Nucleus accumbens (tissue), 56 donors: Measurements from ENCODE around the gene HSPA12A.

ENCODE experiments used
- DNase-seq, 56 donors: peaks; one replicate each; lab custom pipeline; 2025; lab: John Stamatoyannopoulos, UW

The HSPA12A gene

DNA sequence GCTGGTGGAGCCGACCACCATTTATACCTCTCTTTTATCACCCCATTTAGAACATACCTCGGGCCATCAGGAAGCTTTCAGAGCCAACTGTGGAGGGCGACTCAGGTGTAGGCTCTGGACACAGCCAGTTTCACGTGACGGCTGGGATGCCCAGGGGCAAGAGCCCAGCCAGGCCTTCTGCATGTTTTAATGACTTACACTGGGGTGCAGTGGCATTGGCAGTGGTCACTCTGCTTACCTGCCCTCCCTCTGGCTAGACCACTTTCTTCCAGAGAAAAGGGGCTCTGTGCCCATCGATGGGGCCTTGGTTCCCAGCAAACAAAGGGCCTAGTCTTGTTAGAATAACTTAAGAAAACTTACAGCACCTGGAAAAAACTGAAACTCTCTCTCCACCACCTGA is 71.7 kb downstream of the HSPA12A start:
- DNase-seq = no peak

DNA sequence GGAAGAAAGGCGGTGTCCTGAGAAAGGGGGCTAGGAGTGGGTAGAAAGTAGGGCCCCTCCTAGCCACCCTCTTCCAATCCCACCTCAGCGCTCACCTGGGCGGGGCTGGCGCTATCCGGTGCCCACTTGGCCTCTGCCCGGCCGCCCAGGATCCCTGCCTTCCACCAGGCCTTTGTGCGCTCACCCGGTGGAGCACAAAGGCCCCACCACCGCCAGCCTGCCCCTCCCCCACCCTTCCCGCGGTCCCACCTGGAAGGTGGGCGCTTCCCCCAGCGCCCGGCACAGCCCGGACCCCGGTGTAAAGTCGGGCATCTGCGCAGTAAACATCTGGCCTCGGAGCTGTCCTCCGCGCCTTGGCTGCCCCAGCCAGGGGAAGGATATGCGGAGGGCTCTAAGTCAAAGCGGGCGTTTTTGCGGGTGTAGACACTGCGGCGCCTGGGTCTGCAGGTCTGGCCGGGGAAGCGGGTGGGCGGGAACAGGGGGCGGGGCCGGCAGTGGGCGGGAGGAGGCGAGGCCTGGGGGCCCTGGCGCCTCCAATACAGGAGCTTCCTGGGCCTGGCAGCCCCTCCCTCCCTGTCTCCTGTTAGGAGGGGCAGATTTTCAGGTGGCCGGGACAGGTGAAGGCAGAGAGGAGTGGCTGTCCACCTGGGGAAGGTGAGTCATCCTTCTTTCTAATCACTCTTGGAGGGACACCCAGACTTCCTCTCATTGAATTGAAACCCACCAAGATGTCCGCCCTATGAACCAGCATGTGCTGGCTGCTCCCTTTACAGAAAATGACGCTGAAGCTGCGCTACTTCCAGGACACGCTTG is 72.3 kb downstream of the HSPA12A start:
- DNase-seq = peak in 5 of 56 donors; percentile 11 to 55 (median 20)

DNA sequence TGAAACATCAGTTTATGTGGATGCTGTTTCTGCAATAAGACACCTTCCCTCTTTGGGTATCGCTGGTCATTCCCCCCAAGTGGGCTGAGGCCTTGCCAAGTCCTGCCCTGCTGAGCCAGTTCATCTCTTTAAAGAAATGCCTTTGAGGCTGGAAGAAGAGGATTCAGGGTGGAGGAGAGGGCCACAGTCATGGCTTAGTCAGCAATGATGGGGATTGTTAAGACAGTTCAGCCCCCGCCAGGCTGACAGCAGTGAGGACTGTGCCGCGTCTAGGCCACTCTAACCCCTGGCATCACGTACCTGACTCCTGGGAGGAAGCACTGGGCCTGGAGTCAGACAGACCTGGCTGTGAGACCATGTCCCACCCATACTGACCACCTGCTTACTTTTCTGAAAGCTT is 73.3 kb downstream of the HSPA12A start:
- DNase-seq = no peak

DNA sequence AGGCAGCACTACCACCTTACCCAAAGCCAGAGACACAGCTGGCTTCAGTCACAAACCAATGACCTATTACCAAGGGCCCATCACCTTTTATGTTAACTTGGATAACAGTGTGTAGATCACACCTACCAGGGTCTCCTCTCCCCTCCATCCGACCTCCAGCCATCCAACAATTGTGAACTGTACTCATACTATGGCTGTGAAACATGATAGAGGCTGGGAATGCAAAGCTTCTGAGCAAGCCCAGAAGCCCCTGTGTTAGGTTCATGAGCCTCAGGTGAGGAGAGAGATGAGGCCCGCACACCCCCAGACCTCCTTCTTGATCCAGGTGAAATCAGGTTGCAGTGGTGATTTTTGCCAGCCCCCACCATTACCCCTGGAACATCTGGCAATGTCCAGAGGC is 73.9 kb downstream of the HSPA12A start:
- DNase-seq = no peak

DNA sequence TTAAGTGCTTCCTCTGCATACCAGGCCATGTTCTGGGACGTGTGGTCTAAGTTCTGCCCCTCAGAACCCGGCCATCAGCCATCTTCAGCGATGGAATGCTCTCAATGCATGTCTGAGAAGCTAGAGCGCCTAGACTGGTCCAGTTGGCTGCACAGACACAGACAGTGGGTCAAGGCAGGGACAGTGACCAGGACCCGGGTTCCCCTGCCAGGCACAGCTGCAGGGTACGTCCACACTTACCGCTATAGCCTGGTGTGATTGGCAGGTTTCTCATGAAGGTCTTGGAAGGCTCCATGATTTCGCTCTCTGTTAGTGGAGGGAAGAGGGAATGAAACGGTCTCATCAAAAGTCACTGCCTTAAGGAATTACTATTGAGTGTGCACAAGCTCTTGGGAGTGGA is 74.3 kb downstream of the HSPA12A start:
- no peak for DNase-seq

DNA sequence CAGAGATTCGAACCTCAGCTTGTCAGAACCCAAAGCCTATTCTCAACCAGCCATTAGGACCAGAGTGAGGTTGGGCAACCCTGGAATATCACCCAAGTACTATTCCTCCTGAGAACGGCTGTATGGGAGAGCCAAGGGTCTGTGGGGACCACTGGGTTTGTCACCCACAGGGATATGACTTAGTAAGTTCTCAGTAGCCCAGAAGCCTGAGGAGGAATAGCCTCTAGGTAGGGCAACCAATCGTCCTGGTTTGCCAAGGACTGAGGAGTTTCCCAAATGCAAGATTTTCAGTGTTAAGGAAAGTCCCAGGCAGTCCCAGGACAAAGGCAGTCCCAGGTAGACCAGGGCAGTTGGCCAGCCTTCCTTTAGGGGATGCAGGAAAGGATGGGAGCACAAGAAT is 74.9 kb downstream of the HSPA12A start:
- no peak for DNase-seq

DNA sequence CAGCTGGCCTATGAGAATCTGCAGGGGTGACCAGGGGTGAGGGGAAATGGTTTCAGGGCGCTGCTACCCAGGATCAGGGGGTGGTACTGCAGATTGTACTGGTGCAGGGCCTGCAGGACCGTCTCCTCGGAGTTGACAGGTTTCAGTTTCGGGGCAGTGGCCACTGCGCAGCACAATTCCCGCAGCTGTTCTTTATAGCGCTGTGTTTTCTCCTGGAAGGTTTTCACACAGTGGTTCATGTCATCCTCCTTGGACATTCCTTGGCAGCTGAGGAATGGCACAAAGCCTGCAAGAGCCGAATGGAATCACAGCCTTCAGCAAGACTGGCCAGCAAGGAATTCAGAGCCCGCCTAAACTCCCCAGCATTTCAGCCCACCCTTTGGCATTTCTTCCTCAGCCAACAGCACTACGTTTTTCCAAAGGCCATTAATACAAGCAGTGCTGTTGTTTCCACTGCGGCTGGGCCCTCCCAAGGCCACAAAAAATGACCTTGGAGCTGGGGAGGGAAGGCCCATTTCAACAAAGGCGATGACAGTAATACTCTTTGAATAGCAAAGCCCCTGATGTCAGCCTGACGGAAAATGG is 76.7 kb downstream of the HSPA12A start:
- peak in 3 of 56 donors; percentile 14 to 39 (median 30) for DNase-seq

DNA sequence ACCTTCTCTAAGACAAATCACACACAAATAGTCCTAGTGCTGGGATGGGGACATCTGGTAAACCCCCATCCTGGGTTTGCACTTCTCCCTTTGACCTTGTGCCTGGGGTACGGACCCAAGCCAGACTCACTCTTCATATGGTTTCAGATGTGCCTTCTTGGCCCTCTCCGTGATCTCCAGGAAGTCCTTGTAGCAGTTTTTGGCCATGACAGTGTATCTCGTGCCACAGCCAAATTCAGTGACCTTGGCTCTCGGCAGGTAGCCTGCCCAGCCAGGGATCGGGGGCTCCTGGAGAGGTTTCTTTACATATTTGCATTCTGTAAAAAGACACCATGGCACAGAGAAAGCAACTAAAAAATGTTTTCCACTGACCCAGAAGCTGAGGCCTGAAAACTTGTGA is 77.7 kb downstream of the HSPA12A start:
- DNase-seq = no peak

DNA sequence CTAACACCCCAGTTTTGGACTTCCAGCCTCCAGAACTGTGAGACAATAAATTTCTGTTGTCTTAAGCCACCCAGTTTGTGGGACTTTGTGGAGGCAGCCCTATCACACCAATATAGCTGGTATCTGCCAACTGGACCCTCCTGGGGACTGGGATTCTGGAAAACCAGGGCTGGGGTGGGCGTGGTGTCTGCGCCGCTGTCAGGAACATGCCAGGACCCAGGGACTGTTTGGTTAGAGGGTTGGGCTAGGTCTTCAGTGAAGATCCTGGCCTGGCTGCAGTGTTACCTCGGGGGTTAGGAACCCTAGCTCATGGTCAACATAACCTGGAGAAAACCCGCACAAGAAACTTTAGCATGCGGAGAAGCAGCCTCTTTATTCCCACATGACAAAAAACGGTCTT is 79.0 kb downstream of the HSPA12A start:
- DNase-seq = no peak

DNA sequence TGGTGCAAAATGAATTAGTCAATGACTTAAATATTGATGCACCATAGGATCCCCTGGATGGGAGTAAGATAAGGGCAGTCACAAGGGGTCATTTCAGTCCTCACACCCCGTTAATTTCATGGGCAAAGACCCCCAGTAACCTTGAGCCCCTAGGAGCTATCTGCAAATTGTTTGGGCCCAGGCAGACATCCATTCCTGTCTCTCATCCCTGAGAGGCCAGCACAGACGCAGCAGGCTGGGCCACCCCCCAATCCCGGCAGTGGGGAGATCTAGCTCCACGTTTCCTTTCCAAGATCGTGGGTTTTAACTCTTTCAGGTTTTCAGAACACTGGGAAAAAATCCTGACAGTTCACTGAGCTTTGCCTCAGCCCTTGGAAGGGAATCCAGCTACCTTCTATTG is 81.5 kb downstream of the HSPA12A start:
- DNase-seq = no peak

DNA sequence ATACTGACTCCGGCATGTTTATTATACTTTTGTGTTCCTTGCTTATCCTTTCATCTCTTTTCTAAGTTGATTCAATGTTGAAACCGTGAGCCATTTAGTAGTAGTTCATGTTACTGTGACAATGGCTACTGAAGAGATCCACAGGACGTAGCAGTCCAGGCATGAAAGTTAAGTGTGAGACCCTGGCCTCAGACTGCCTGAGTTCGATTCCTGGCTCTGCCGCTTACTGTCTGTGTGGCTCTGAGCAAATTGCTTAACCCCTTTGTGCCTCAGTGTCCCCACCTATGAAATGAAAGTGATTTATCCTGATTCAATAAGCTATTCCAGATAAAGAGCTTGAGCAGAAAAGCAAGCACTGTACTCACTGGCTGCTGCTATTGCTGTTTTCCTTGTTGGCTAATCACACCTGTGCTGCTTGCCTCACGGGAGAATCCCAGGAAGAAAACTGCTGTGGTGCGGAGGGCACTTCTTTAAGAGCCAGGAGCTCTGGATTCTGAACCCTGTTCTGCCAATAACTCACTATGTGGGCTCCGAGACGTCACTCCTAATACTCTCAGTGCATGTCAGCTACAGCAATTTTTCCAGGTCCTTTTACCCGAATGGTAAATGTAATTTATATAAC is 83.2 kb downstream of the HSPA12A start:
- no peak for DNase-seq

DNA sequence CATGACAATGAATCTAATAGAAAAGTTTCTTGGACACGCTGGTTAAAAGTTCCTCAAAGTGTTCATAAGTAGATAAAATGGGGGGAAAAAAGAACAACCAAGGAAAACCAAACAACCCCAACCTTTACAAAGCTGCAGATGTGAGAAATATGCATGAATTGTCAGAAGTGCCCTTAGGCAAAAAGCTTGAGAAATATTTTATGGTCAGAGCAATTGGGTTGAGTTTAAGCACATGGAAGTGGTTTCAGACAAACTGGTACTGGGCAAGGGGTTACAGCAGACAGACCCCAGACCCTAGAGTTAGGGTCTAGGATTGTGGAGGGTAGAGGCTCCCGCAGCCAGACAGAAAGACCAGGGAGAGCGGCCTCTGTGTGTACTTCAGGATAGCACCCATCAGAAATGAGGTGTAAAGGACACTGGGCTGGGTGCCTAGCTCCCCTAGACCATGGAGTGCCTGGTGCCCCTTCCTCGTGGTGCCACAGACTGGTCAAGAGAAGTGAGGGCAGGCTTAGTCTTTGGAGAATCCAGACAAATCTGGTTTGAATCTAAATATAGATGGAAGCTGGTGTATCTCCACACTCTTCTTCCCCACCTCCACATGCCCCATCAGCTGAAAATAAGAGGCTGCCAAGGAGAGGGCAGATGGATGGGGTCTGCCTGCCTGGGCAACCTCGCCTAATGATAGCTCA is 84.4 kb downstream of the HSPA12A start:
- DNase-seq = no peak

DNA sequence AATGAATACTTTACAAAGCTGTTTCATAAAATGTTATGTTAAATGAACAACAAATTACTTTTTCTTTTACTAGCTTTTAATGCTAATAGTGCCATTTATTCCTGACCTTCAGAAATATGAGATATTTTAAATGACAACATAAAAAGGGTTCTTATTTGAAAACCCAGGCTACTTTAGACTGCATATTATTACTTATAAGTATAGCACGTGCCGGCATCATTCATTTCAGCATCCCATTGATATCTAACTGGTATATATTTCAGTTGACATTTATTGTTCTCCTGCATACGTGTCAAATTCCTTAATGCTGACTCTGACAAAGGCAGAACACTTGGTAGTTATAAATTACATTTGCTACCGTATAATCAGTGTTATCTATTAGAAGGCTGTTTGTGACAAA is 86.3 kb downstream of the HSPA12A start:
- no peak for DNase-seq

DNA sequence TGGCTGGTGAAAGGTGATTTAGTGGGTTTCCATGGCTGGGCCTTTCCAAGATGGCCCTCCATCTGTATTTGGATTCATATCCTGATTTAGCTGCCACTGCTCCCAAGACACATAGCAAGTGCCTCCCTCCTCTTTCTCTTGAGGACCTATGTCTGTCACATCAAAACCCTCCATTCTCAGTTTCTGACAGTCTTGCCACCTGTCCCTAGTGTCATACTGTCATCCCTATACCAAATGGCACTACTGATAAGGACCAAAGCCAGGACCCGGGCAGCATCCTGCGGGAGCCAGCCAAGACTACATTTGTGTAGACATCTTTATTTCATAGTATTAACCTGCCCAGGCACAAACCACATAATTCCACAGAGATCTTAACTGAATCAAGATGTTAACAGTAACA is 86.8 kb downstream of the HSPA12A start:
- DNase-seq = no peak

DNA sequence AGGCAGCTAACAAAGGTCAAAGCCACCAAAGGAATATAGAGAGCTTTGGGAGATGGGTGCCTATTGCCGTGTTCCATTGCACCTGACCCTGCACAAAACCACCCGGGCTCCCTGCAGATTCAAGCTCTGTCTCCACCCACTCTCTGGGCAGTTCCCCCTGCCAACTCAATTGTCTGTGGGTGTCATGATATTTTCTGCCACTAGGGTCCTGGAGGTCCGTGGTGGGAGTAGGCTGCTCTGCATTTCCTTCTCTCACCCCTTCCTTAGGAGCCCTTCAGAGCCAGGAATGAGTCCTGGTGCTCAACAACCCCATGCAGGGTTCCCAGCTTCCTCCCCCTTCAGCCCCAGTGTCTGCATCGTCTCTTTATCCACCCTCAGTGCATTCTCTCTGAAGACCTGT is 87.5 kb downstream of the HSPA12A start:
- no peak for DNase-seq

DNA sequence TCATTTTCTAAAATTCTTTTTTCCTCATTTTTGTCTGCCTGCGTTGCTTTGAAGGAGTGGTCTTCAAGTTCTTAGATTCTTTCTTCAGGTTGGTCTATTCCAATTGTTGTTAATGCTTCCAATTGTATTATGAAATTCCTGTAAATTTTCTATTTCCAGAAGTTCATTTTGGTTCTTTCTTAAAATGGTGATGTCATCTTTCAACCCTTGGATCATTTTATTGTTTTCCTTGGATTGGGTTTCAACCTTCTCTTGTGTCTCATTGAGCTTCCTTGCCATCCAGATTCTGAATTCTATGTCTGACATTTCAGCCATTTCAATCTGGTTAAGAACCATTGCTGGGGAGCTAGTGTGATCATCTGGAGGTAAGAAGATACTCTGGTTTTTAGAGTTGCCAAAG is 88.5 kb downstream of the HSPA12A start:
- DNase-seq = no peak

DNA sequence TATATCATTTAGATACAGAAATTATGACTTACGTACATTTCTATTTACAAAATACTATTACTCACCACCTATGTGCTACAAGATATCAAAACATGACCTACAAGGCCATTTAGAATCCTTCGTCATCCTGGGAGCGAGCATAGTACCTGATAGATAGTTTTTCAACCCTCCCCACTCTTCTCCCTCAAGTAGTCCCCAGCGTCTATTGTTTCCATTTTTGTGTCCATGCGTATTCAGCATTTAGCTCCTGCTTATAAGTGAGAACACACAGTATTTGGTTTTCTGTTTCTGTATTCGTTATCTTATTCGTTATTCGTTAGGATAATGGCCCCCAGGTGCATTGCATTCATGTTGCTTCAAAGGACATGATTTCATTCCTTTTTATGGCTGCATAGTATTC is 93.5 kb downstream of the HSPA12A start:
- no peak for DNase-seq

DNA sequence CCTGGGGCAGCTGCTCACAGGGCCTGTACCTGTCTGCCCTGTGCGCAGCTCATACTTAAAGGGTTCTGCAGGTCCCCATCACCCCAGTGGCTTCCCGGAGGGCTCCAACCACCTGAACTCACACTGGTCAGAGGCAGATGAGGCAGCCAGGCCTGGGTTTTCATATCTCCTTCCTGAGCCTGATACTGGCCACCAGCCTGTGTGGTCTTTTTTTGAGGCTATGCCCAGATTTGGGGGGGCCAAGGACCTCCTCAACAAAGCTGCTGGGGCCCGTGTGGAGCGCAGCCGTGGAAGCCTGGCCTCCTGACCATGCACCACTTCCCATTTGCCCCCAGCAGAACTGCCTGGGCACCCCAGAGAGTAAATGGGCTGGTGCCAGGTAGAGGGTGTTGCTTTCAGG is 95.9 kb downstream of the HSPA12A start:
- DNase-seq = no peak

DNA sequence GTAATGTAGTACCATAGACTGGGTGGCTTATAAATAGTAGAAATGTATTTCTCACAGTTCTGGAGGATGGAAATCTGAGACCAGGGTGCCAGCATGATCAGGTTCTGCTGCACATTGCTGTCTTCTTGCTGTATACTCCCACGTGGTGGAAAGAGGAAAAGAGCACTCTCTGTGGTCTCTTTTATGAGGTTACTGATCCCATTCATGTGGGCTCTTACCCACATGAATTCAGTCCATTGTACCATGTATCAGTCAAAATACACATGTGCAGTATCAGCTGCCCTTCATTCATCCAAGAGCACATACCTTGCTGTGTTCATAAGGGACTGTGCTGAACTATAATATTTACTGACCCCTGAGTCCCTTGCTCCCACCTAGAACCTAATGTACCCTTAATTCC is 104.5 kb downstream of the HSPA12A start:
- no peak for DNase-seq

DNA sequence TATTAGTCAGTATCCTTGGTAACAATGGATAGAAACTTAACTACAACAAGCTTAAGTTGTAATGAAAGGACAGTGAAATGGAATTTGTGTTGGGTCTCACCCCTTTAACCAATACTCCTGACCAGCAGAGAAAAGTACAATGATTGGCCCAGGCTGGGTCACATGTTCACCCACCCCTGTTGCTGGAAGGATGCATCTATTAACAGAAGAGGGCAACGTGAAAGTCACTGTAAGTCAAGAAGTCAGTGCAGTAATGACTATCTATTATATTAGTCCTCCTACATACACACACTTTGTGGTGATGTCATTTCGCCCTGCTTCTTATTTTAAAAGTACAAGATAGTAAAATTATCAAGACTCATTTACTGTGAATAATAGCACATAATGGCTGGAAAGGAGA is 105.4 kb downstream of the HSPA12A start:
- peak in 12 of 56 donors; percentile 2 to 44 (median 16) for DNase-seq

DNA sequence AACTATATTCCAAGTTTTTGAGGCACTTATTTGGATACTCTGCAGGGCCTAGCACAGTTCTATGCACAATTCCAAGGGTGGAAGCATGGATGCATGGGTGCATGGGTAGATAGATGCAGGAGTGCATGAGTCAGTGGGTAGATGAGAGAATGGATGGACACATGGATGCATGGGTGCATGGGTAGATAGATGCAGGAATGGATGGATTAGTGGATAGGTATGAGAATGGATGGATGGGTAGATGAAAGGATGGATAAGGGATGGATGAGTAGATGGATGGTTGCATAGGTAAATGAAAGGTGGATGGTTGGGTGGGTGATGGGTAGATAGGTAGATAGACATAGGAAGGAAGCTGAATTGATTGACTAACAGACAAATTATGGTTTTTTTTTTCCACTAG is 106.0 kb downstream of the HSPA12A start:
- no peak for DNase-seq
